Endothelial cell of umbilical vein (primary cell): ENCODE measurements around the gene DYNC2H1. TPM values are rescaled to one million over a fixed set of nuclear protein-coding genes. Genes with fewer than 3 reads are reported as not detected.

Experiments
- BruUV-seq: library from RNA; stranded (reverse); fragments of 400-500 nt; replicated peaks from 2 replicates; lab custom pipeline; 2021; lab: Mats Ljungman, UMichigan
- CTCF ChIA-PET: fragments of 300-600, 350-600 bp; sonication (Branson Sonifier 250); formaldehyde crosslinking; loops from one replicate; lab custom pipeline; 2021; ENCODE audit warnings: antibody characterized with exemption, inconsistent platforms; lab: Charles Lee
- POLR2A ChIA-PET: fragments of 300-600, 350-600 bp; sonication (Branson Sonifier 250); formaldehyde crosslinking; loops from one replicate; lab custom pipeline; 2021; ENCODE audit warnings: antibody characterized with exemption, inconsistent platforms; lab: Charles Lee
- DNase-seq: peaks from one replicate; pipeline ENCODE4 v3.0.0-alpha.2; 2011; ENCODE audit warnings: low read depth, low spot score
- FAIRE-seq: peaks from 2 replicates; lab custom pipeline; 2011; peaks lifted over from hg19 to GRCh38; lab: Jason Lieb, UNC
- H2AFZ ChIP-seq: 2 replicates; pipeline ENCODE4 v1.6.0; 2012; ENCODE audit warnings: low read depth, low read length, control low read depth, inconsistent platforms
- H3K27ac ChIP-seq: 2 replicates; pipeline ENCODE4 v1.5.1; 2011; ENCODE audit warnings: low read depth, mild to moderate bottlenecking, control low read depth, low read length, moderate library complexity; ENCODE audit not compliant: insufficient read depth
- H3K27me3 ChIP-seq, 2 experiments: 2 replicates each; pipeline versions ENCODE4 v1.6.0 to v1.6.1; 2011; ENCODE audit warnings: low read length in 2 of 2, mixed read lengths in 1 of 2; ENCODE audit not compliant: control insufficient read depth in 2 of 2, insufficient read depth in 2 of 2
- H3K36me3 ChIP-seq, 2 experiments: 2 replicates in 1 of 2; 3 replicates in 1 of 2; pipeline ENCODE4 v1.5.1; 2011; ENCODE audit warnings: low read length in 2 of 2, mild to moderate bottlenecking in 1 of 2, moderate library complexity in 1 of 2; ENCODE audit not compliant: control insufficient read depth in 2 of 2, insufficient read depth in 2 of 2; ENCODE audit errors: extremely low read depth in 1 of 2
- H3K4me1 ChIP-seq: 3 replicates; pipeline ENCODE4 v1.5.1; 2011; ENCODE audit warnings: mild to moderate bottlenecking, low read length; ENCODE audit not compliant: control insufficient read depth, insufficient read depth; ENCODE audit errors: extremely low read depth
- H3K4me2 ChIP-seq: 2 replicates; pipeline ENCODE4 v1.6.1; 2011; ENCODE audit warnings: low read length, control low read depth, mixed read lengths; ENCODE audit not compliant: insufficient read depth
- H3K4me3 ChIP-seq, 3 experiments: fragments of 200-600 bp in 1 of 3; sonication (generic), shearing (Covaris generic) in 1 of 3; replicated peaks in 1 of 3; 2 replicates each; pipeline ENCODE4 v1.5.1; 2011 to 2016; ENCODE audit warnings: control low read depth in 3 of 3, low read length in 3 of 3, mild to moderate bottlenecking in 2 of 3, inconsistent platforms in 1 of 3, low read depth in 1 of 3, moderate library complexity in 1 of 3; ENCODE audit not compliant: insufficient read depth in 1 of 3
- H3K79me2 ChIP-seq: 2 replicates; pipeline ENCODE4 v1.6.0; 2012; ENCODE audit warnings: low read length, inconsistent platforms; ENCODE audit not compliant: control insufficient read depth, insufficient read depth
- H3K9ac ChIP-seq: replicated peaks from 2 replicates; pipeline ENCODE3; 2011; ENCODE audit warnings: low read length, control low read depth; ENCODE audit not compliant: insufficient read depth; ENCODE audit errors: extremely low read depth
- H3K9me1 ChIP-seq: replicated peaks from 3 replicates; pipeline ENCODE4 v1.6.0; 2011; ENCODE audit warnings: mild to moderate bottlenecking, low read length; ENCODE audit not compliant: control insufficient read depth, insufficient read depth; ENCODE audit errors: extremely low read depth
- H3K9me3 ChIP-seq: replicated peaks from 2 replicates; pipeline ENCODE4 v1.5.1; 2012; ENCODE audit warnings: low read length, inconsistent platforms; ENCODE audit not compliant: control insufficient read depth, insufficient read depth
- H4K20me1 ChIP-seq: replicated peaks from 2 replicates; pipeline ENCODE3; 2011; ENCODE audit warnings: mild to moderate bottlenecking, low read length; ENCODE audit not compliant: control insufficient read depth, insufficient read depth; ENCODE audit errors: extremely low read depth
- CTCF ChIP-seq, 2 donors: IDR thresholded peaks; 1 replicate in 1 of 2; 2 replicates in 1 of 2; pipeline ENCODE4 v1.5.1; 2011; ENCODE audit warnings: low read length in 2 of 2, mild to moderate bottlenecking in 2 of 2, moderate library complexity in 2 of 2, control low read depth in 1 of 2, inconsistent platforms in 1 of 2, low read depth in 1 of 2; ENCODE audit not compliant: insufficient read depth in 1 of 2; ENCODE audit errors: extremely low read depth in 1 of 2
- EZH2 ChIP-seq: IDR thresholded peaks from 2 replicates; pipeline ENCODE4 v1.6.1; 2012; ENCODE audit warnings: borderline replicate concordance, low read depth, mild to moderate bottlenecking, moderate library complexity, low read length, inconsistent platforms; ENCODE audit not compliant: severe bottlenecking
- FOS ChIP-seq: IDR thresholded peaks from 2 replicates; pipeline ENCODE4 v1.6.1; 2011; ENCODE audit warnings: mild to moderate bottlenecking, low read length, moderate library complexity, borderline replicate concordance; ENCODE audit not compliant: insufficient read depth
- GATA2 ChIP-seq: IDR thresholded peaks from 2 replicates; pipeline ENCODE4 v1.7.0; 2011; ENCODE audit warnings: low read depth, mild to moderate bottlenecking, moderate library complexity, mixed read lengths, low read length; ENCODE audit not compliant: insufficient read length, insufficient read depth
- JUN ChIP-seq: IDR thresholded peaks from 2 replicates; pipeline ENCODE4 v1.6.1; 2011; ENCODE audit warnings: borderline replicate concordance, low read depth; ENCODE audit not compliant: insufficient read length, insufficient read depth
- MAX ChIP-seq: IDR thresholded peaks from 2 replicates; pipeline ENCODE4 v1.6.1; 2011; ENCODE audit not compliant: insufficient read depth, insufficient read length
- MYC ChIP-seq: IDR thresholded peaks from one replicate; pipeline ENCODE4 v1.6.1; 2011; ENCODE audit warnings: mild to moderate bottlenecking, low read depth, low read length
- POLR2A ChIP-seq: IDR thresholded peaks from 2 replicates; pipeline ENCODE4 v1.6.1; 2012; ENCODE audit warnings: low read depth, mild to moderate bottlenecking, control low read depth, low read length
- POLR2AphosphoS5 ChIP-seq: IDR thresholded peaks from 2 replicates; pipeline ENCODE4 v1.6.1; 2012; ENCODE audit warnings: low read depth, mild to moderate bottlenecking, control low read depth, low read length, moderate library complexity; ENCODE audit not compliant: insufficient read depth
- dilution Hi-C: fragments of 300-500 bp; cut with MboI; formaldehyde crosslinking; loops from one replicate; pipeline ENCODE4 v1.15.0; 2019; ENCODE audit warnings: low sequenced_read_pairs; ENCODE audit not compliant: extremely low pct_ligation_motif_present
- intact Hi-C: fragments of 100-400 bp; cut with micrococcal nuclease; formaldehyde crosslinking; loops from one replicate; pipeline ENCODE4 v1.10.0; 2022
- polyA plus RNA-seq, 4 experiments: library from polyadenylated mRNA; depleted of rRNA in 3 of 4; stranded (reverse) in 3 of 4; unstranded in 1 of 4; fragments of >200 nt; gene quantifications; 2 replicates each; pipeline versions ENCODE4 v1.2.1 to v1.2.3, GENCODE V29; 2011 to 2012; ENCODE audit warnings: missing spikeins in 1 of 4
- total RNA-seq: library from RNA; stranded (reverse); gene quantifications from 2 replicates; pipeline ENCODE4 v1.2.3, GENCODE V29; 2021

The DYNC2H1 gene
- total and polyA plus RNA-seq, 2 donors (not counting 3 experiments of a cell fraction or from before 2014, with no cell fraction given): 1.9 to 4.2 TPM

GRCh38 chr11:103170865-103171264 lies 61.6 kb downstream of the DYNC2H1 start:
- H3K9ac ChIP-seq: no peak overlapping the region
- no peaks in the 10 kb centered on the region for H4K20me1 ChIP-seq
- H3K9me3 ChIP-seq: no peaks in the 10 kb centered on the region
- H3K79me2 ChIP-seq: no peaks in the 10 kb centered on the region
- no peak overlapping the region for H2AFZ ChIP-seq
- no peaks in the 10 kb centered on the region for H3K27me3 ChIP-seq
- FAIRE-seq (no peak), DNase-seq (no peak)
- no peak overlapping the region for H3K4me3 ChIP-seq
- H3K4me2 ChIP-seq: no peak overlapping the region
- BruUV-seq: no TSS peak
- TF ChIP-seq FOS (no peak), GATA2 (no peak), MAX (no peak), CTCF (IDR thresholded peaks at IDR 0.05; ENCODE audit: extremely low read depth in 1 of 2, insufficient read depth in 1 of 2, low read depth in 1 of 2, low read length in 2 of 2) (no peak), JUN (no peak), MYC (no peak), POLR2AphosphoS5 (no peak), POLR2A (no peak), EZH2 (no peak)
- no peaks in the 10 kb centered on the region for H3K4me1 ChIP-seq
- ChIA-PET POLR2A (no interaction called here), CTCF (interaction anchor here (1.6 kb wide), 1 partner anchor 14 kb away, joined by 4 read pairs; no protein-coding TSS in a partner anchor)
- intact Hi-C loops (no loop called here), dilution Hi-C loops (no loop called here)
- H3K36me3 ChIP-seq: no peaks in the 10 kb centered on the region
- H3K9me1 ChIP-seq: no peaks in the 10 kb centered on the region
- H3K27ac ChIP-seq: no peak overlapping the region
